GM21528 (cell line): ENCODE results near the gene SH3D19.
"Not testable (repeated sequence)": the region's sequence is repeated elsewhere in the genome, so short reads cannot be mapped to it uniquely, and the experiment has no call there.

Experiments used
- ATAC-seq: cut with Tn5 transposase; IDR thresholded peaks from one replicate; pipeline ENCODE4 v1.9.1; 2021; ENCODE audit warnings: mild to moderate bottlenecking, moderate library complexity; ENCODE audit not compliant: unreplicated experiment, low FRiP score

The SH3D19 gene

GRCh38 chr4:151107063-151107462, 218.3 kb downstream of the SH3D19 start:
- ATAC-seq: no peak

- no peak for ATAC-seq
These were observed 219.9 kb downstream of the SH3D19 start for GRCh38 chr4:151105454-151106032.

GRCh38 chr4:151104621-151105020, 220.8 kb downstream of the SH3D19 start:
- no peak for ATAC-seq

- no peak for ATAC-seq
These were observed 221.6 kb downstream of the SH3D19 start for GRCh38 chr4:151103758-151104157.

GRCh38 chr4:151100531-151100930, 224.9 kb downstream of the SH3D19 start:
- ATAC-seq: no peak

DNA sequence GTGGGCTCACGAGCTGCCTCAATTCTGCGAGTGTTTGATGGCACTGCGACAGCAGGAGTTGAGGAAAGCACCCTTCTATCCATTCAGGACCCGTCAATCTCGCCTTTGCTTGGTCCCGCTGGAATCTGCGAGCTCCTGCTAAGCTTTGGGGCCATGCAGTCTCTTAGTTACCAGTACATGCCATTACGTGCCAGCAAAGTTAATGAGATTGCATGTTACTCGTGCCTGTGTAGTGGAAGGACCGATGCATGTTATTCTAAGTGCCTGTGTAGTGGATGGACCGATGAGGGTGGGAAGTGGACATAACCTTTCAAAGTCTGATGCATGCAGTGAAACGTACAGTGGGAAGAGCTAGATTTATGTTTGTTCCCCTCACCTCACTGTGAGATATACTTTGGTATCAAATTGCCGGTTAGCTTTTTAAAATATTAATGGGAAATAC, 225.4 kb downstream of the SH3D19 start:
- no peak for ATAC-seq

DNA sequence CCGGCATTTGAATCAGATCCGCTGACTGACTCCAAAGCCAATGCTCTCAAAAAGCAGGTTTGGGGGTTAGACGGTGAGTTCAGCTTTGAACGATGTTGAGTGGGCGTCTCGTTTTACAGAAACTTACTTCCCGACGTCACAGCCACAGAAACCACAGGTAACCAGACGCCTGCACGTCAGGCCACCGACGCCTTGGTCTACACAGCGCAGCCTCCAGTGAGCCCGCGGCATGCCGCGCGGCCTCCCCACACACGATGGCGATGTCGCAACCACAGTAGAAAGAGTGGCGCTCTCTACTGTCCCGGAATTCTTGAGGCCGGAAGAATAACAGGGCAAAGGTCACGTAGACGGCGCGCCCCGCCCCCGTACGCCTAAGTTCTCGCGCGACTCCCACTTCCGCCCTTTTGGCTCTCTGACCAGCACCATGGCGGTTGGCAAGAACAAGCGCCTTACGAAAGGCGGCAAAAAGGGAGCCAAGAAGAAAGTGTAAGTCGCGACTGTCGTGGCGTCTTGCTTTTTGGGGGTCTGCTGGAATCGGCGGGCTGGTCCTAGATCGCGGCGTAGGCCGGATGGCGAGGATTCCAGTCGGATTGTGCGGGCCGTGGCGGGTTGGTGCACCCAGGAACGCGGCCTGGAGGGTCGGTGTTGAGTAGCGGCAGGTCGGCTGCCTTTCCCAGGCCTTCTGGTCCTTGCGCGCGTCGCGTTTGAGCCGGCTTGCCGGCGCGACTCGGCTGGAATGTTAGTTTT, 226.0 kb downstream of the SH3D19 start, which contains the start of gene RPS3A:
Gene RPS3A, plus strand, starts transcription at position 400 of the 747 bp plus-strand sequence. Its CDS starts 25 bp downstream, at position 425.
- ATAC-seq: peak; percentile 97

DNA sequence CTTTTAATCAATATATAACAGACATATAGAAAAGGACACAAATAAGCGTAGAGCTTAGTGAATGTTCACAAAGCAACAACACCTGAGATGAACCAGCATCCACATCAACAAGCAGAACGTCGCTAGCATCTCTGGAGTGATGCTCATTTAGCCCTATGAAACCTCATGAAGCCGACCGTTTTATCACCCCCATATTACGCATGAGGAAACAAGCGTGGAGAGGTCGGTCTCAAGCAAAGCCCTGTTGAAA, 226.5 kb downstream of the SH3D19 start:
- no peak for ATAC-seq

GRCh38 chr4:151097759-151098158, 227.6 kb downstream of the SH3D19 start:
- ATAC-seq: no peak

- ATAC-seq: no peak
These were observed 230.3 kb downstream of the SH3D19 start for GRCh38 chr4:151095142-151095541.

- no peak for ATAC-seq
These were observed 231.1 kb downstream of the SH3D19 start for GRCh38 chr4:151094290-151094751.

- no peak for ATAC-seq
These were observed 232.2 kb downstream of the SH3D19 start for GRCh38 chr4:151093203-151093602.

GRCh38 chr4:151092488-151092887, 232.9 kb downstream of the SH3D19 start:
- no peak for ATAC-seq

DNA sequence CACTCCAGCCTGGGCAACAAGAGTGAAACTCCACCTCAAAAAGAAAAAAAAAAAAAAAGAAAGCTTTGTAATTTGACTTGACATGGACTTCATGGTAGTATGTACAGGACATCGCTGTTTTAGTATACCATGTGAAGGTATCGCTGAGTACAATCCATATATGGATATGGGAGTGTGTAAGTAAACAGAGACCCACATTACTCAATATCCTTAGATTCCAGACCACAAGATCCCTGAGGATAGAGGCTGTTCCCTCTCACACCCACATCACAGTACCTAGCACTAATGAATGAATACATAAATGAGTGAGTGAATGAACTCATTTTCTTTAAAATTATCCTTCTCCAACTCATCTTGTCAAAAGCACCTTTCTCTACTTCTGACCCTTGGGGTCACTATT, 234.4 kb downstream of the SH3D19 start:
- no peak for ATAC-seq

- ATAC-seq: no peak
These were observed 237.9 kb downstream of the SH3D19 start for GRCh38 chr4:151087467-151087866.

- ATAC-seq: not testable (repeated sequence)
These were observed 247.4 kb downstream of the SH3D19 start for GRCh38 chr4:151077978-151078377.

GRCh38 chr4:151074416-151074916, 250.9 kb downstream of the SH3D19 start:
- no peak for ATAC-seq
